ENCODE data around the gene PTH2R.
"Not testable (repeated sequence)": the region's sequence is repeated elsewhere in the genome, so short reads cannot be mapped to it uniquely, and the experiment has no call there.

Gene PTH2R

GRCh38 chr2:208389940-208390339, 16.7 kb upstream of the PTH2R start:
- no peak for DNase-seq (ENCODE audit: low read depth in 2 of 2)

- no peak for DNase-seq (ENCODE audit: low read depth in 2 of 2)
These were observed 14.3 kb upstream of the PTH2R start for GRCh38 chr2:208392300-208392699.

DNA sequence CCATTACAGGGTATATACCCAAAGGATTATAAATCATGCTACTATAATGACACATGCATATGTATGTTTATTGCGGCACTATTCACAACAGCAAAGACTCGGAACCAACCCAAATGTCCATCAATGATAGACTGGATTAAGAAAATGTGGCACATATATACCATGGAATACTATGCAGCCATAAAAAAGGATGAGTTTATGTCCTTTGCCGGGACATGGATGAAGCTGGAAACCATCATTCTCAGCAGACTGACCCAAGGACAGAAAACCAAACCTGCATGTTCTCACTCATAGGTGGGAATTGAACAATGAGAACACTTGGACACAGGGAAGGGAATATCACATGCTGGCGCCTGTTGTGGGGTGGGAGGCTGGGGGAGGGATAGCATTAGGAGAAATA, 9.8 kb upstream of the PTH2R start:
- DNase-seq (ENCODE audit: low read depth in 2 of 2): not testable (repeated sequence)

DNA sequence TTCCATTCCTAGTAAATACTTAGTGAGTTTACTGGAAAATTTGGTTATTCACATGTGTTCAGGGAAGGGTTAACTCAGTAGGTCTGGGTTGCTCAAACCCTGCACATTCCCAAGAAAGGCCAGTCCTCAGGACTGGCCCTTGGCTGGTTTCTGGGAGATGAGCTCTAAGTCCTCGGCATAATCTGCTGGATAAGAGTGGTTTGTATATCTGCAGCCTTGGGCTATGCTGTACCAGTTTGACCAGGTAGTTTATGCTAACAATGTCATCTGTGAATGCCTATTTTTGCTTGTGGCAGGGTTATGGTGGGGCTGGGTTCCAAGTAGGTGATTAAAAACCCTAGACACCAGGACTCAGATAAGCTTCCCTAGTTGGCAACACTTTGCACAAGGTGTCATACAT, 7.4 kb upstream of the PTH2R start:
- no peak for DNase-seq (ENCODE audit: low read depth in 2 of 2)

DNA sequence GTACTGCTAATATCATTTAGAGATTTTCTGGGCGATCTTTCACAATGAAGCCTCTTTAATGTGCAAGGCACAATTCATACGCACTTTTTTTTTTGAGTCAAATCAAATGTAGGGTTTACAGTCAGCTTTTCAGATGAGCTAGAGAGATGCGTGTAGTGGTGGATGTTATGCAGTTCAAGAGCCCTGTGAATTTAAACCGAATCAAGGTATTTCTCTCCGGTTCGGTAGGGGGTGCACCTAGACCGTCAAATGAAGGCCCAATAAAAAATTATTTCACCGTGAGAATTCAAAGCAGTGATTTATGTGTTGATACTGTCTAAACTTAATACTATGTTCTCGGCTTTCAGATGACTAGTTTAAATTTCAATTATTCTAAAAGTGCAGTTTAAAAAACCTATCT, 1.1 kb downstream of the PTH2R start:
- DNase-seq (ENCODE audit: low read depth in 2 of 2): no peak

DNA sequence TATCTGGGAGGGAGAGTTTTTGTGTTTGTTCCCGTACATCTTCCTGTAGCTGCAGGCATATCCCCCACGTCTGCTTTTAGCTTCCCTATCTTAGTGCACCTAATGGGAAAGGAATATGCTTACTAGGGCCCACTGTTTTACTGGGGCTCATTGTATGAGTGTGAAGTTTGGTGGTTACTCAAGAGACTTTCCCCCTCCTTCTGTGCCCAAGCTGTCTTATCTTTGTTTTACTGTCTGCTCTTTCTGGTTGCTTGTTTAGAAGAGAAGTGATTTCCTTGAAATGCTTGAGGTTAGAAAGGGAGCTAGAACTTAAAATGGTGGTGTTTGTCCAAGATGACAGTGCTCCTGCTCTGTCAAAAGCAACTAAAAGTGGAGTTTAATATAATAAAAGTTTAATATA, 7.3 kb downstream of the PTH2R start:
- no peak for DNase-seq (ENCODE audit: low read depth in 2 of 2)

DNA sequence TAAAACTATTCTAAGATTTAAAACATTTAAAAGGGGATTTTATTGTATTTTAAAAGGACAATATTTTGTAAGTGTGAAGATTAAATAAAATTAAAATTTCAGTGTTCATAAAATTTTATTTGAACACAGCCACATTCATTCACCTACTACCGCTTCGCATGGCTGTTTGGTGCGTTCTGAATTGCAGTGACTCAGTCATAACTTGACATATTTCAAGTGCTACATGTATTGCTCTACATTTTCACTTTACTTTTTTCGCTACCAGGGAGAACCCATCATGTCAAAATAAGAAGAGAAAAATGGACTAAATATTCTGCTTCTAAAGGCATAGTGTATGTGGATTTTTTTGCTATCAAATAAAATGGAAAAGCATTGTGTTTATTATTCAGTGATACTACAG, 8.7 kb downstream of the PTH2R start:
- DNase-seq (ENCODE audit: low read depth in 2 of 2): no peak

GRCh38 chr2:208415897-208416296, 9.3 kb downstream of the PTH2R start:
- DNase-seq (ENCODE audit: low read depth in 2 of 2): no peak

DNA sequence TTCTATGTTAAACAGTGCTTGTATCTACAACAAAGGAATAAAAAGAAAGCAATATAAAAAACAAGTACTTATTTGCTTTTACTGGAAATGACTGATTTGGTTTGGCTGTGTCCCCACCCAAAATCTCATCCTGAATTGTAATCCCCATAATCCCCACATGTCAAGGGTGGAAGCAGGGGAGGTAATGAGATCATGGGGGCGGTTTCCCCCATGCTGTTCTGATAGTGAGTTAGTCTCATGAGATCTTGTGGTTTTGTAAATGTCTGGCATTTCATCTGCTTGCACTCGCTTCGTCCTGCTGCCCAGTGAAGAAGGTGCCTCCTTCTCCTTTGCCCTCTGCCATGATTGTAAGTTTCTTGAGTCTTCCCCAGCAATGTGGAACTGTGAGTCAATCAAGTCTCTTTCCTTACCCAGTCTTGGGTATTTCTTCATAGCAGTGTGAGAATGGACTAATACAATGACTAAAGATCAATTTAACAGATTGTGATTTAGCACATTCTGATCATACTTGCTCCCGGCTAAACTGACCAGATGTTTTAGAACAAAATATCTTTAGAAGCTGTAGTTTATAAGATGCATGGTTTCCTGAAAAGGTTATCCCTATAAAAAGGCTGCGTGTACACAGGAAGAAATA, 19.9 kb downstream of the PTH2R start:
- DNase-seq (ENCODE audit: low read depth in 2 of 2): no peak

DNA sequence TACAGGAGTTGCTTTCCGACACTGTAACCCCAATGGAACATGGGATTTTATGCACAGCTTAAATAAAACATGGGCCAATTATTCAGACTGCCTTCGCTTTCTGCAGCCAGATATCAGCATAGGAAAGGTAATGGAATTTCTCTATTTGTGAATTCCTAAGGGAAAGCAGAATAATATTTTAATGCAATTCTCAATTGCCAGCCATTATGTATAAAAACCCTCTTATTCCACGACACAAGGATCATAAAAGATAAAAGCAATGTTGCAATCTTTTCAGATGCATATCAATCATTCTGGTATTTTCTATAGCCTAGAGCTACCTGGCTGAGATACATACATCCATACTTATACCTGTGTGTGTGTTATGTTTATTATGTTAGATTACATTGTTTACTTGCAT, 31.2 kb downstream of the PTH2R start:
- no peak for DNase-seq (ENCODE audit: low read depth in 2 of 2)

DNA sequence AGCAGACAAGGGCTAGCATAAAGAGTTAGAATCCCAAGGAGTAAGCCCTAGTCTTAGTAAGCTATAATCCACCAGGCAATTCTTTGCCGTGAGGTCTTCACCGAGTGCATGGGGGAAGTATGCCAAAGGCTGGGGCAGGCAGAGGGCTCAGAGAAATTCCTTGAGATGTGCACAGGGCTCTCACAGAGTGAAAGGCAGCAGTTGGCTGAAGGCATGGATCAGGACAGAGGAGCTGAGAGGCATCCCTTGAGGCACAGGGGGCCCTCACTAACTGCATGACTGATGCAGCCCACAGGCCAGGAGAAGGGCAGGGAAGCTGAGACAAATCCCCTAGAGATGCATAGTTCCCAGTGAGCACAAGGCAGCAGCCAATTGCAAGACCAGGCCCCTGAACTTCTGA, 34.1 kb downstream of the PTH2R start:
- DNase-seq (ENCODE audit: low read depth in 2 of 2): no peak

GRCh38 chr2:208441951-208442350, 35.4 kb downstream of the PTH2R start:
- DNase-seq (ENCODE audit: low read depth in 2 of 2): no peak

DNA sequence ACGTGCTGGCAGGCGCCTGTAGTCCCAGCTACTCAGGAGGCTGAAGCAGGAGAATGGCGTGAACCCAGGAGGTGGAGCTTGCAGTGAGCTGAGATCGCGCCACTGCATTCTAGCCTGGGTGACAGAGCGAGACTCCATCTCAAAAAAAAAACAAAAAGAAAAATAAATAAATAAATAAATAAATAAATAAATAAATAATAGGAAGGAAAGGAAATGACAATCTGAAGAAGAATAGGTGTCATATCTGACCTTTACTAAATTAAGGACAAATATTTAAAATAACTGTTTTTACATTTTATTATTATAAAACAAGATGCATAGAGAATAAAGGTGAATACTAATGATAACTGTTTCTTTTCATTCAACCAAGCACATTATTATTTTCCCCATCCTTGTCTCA, 40.9 kb downstream of the PTH2R start:
- DNase-seq (ENCODE audit: low read depth in 2 of 2): not testable (repeated sequence)

- DNase-seq (ENCODE audit: low read depth in 2 of 2): no peak
These were observed 44.5 kb downstream of the PTH2R start for GRCh38 chr2:208451061-208451460.

GRCh38 chr2:208454861-208455260, 48.3 kb downstream of the PTH2R start:
- no peak for DNase-seq (ENCODE audit: low read depth in 2 of 2)

- DNase-seq (ENCODE audit: low read depth in 2 of 2): no peak
These were observed 57.1 kb downstream of the PTH2R start for GRCh38 chr2:208463721-208464120.

GRCh38 chr2:208464205-208464604, 57.6 kb downstream of the PTH2R start:
- DNase-seq (ENCODE audit: low read depth in 2 of 2): no peak

- DNase-seq (ENCODE audit: low read depth in 2 of 2): no peak
These were observed 59.7 kb downstream of the PTH2R start for GRCh38 chr2:208466151-208466919.

- DNase-seq (ENCODE audit: low read depth in 2 of 2): no peak
These were observed 60.3 kb downstream of the PTH2R start for GRCh38 chr2:208466920-208467298.

- DNase-seq (ENCODE audit: low read depth in 2 of 2): no peak
These were observed 61.0 kb downstream of the PTH2R start for GRCh38 chr2:208467564-208467963.

- no peak for DNase-seq (ENCODE audit: low read depth in 2 of 2)
These were observed 71.1 kb downstream of the PTH2R start for GRCh38 chr2:208477741-208478140.

DNA sequence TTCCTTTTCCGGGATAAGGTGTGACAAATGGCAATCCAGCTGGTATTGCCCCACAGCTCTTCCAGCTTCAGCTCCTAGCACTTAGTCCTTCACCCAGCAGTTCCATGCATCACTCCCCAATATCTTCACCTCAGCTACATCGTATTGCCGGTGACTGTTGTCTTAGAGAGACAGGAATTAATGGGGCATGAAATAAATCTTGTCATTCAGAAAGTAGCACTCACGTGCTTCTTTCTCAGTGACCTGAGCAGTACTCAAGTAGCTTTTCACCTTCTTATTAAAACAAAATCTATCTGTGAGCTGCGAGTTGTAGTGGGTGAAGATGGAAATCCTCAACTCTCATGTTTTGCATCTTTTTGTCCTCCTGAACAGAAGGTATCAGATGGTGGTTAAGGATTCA, 72.8 kb downstream of the PTH2R start:
- no peak for DNase-seq (ENCODE audit: low read depth in 2 of 2)

GRCh38 chr2:208481945-208482344, 75.4 kb downstream of the PTH2R start:
- DNase-seq (ENCODE audit: low read depth in 2 of 2): not testable (repeated sequence)

All from activated CD4-positive, alpha-beta T cell treated with anti-CD3 and anti-CD28 coated beads for 24 hours (primary cell).